NT2/D1 (cell line): ENCODE measurements around the gene IMPA2.

Experiments used
- SUZ12 ChIP-seq: IDR thresholded peaks from 2 replicates; pipeline ENCODE4 v1.6.1; 2011; ENCODE audit not compliant: insufficient read length, insufficient read depth; ENCODE audit errors: extremely low read depth
- YY1 ChIP-seq: IDR thresholded peaks from 2 replicates; pipeline ENCODE4 v1.6.1; 2011; ENCODE audit not compliant: insufficient read length, insufficient read depth
- ZNF274 ChIP-seq: IDR thresholded peaks from 2 replicates; pipeline ENCODE4 v1.6.1; 2011; ENCODE audit warnings: mild to moderate bottlenecking, low read depth, low read length

- TF ChIP-seq YY1 (no peak), SUZ12 (no peak), ZNF274 (no peak)
Observed at GRCh38 chr18:12026562-12026961, 45.3 kb downstream of the IMPA2 start.
